ENCODE results near the gene CDC25C.

The CDC25C gene

GRCh38 chr5:138353560-138354080, 22.0 kb upstream of the CDC25C start:
- Mint-ChIP-seq H3K9me3 (peaks cover 8% of the 10 kb centered on the region), H3K36me3 (peaks cover 27% of the 10 kb centered on the region), H3K4me3 (peak overlapping the region; percentile 84), H3K27ac (peak overlapping the region; percentile 95), H3K4me1 (peaks cover 40% of the 10 kb centered on the region), H3K27me3 (peaks cover 3% of the 10 kb centered on the region)
- DNase-seq = no peak
- CTCF ChIA-PET = interaction anchor here (0.6 to 6.7 kb wide), 20 partner anchors 9 to 222 kb away, joined by 3 to 209 read pairs (median 5); partner anchors contain the start of genes BRD8, CDC23, CDC25C and ETF1

GRCh38 chr5:138352722-138353559, 21.3 kb upstream of the CDC25C start:
- H3K36me3 Mint-ChIP-seq = peaks cover 29% of the 10 kb centered on the region
- CTCF ChIA-PET = interaction anchor here (0.6 to 6.7 kb wide), 30 partner anchors 8 to 464 kb away, joined by 3 to 209 read pairs (median 4); partner anchors contain the start of genes BRD8, CDC23, CDC25C and ETF1
- H3K27ac Mint-ChIP-seq = peak overlapping the region; percentile 95
- peaks cover 40% of the 10 kb centered on the region for H3K4me1 Mint-ChIP-seq
- peaks cover 3% of the 10 kb centered on the region for H3K27me3 Mint-ChIP-seq
- DNase-seq = peak; percentile 83
- H3K4me3 Mint-ChIP-seq = peak overlapping the region; percentile 84
- H3K9me3 Mint-ChIP-seq = peaks cover 8% of the 10 kb centered on the region

- Mint-ChIP-seq H3K27me3 (peaks cover 3% of the 10 kb centered on the region), H3K27ac (peak within 1 kb of the TSS; percentile 95), H3K9me3 (peaks cover 8% of the 10 kb centered on the region), H3K36me3 (peaks cover 34% of the 10 kb centered on the region), H3K4me3 (peak within 1 kb of the TSS; percentile 84), H3K4me1 (peaks cover 40% of the 10 kb centered on the region)
- CTCF ChIA-PET = interaction anchor here (0.7 to 6.7 kb wide), 24 partner anchors 15 to 463 kb away, joined by 3 to 209 read pairs (median 4); partner anchors contain the start of genes BRD8, CDC23, CDC25C and FAM53C
- DNase-seq = peak; percentile 89
Measured at GRCh38 chr5:138352071-138352721, 20.6 kb upstream of the CDC25C start, which contains the start of gene KDM3B. Gene KDM3B, plus strand, starts transcription at chr5:138352685. Its CDS starts 111 bp downstream, at chr5:138352796.

GRCh38 chr5:138351517-138351916, 19.9 kb upstream of the CDC25C start:
- no peak for DNase-seq
- peak overlapping the region; percentile 76 for H3K27ac Mint-ChIP-seq
- peaks cover 3% of the 10 kb centered on the region for H3K27me3 Mint-ChIP-seq
- H3K4me1 Mint-ChIP-seq = peaks cover 40% of the 10 kb centered on the region
- peak overlapping the region; percentile 68 for H3K4me3 Mint-ChIP-seq
- CTCF ChIA-PET = interaction anchor here (0.7 to 6.7 kb wide), 12 partner anchors 14 to 171 kb away, joined by 3 to 209 read pairs (median 4); partner anchors contain the start of genes BRD8, CDC23, CDC25C and FAM53C
- H3K36me3 Mint-ChIP-seq = peaks cover 39% of the 10 kb centered on the region
- peaks cover 8% of the 10 kb centered on the region for H3K9me3 Mint-ChIP-seq

- DNase-seq = no peak
- CTCF ChIA-PET = interaction anchor here (1.0 to 6.7 kb wide), 8 partner anchors 14 to 171 kb away, joined by 3 to 209 read pairs (median 14); partner anchors contain the start of genes BRD8, CDC23, CDC25C and FAM53C
- Mint-ChIP-seq H3K36me3 (peaks cover 40% of the 10 kb centered on the region), H3K27me3 (peaks cover 3% of the 10 kb centered on the region), H3K9me3 (peaks cover 8% of the 10 kb centered on the region), H3K27ac (peak overlapping the region; percentile 76), H3K4me3 (no peak overlapping the region), H3K4me1 (peaks cover 37% of the 10 kb centered on the region)
Measured at GRCh38 chr5:138351056-138351455, 19.5 kb upstream of the CDC25C start.

GRCh38 chr5:138350563-138350890, 18.9 kb upstream of the CDC25C start:
- H3K27me3 Mint-ChIP-seq = peaks cover 3% of the 10 kb centered on the region
- H3K36me3 Mint-ChIP-seq = peaks cover 44% of the 10 kb centered on the region
- DNase-seq = no peak
- CTCF ChIA-PET = interaction anchor here (0.7 to 6.7 kb wide), 4 partner anchors 13 to 33 kb away, joined by 3 to 209 read pairs (median 12); partner anchors contain the start of genes CDC25C and FAM53C
- peaks cover 8% of the 10 kb centered on the region for H3K9me3 Mint-ChIP-seq
- peaks cover 33% of the 10 kb centered on the region for H3K4me1 Mint-ChIP-seq
- H3K4me3 Mint-ChIP-seq = no peak overlapping the region
- no peak overlapping the region for H3K27ac Mint-ChIP-seq

GRCh38 chr5:138349852-138350562, 18.4 kb upstream of the CDC25C start:
- peaks cover 3% of the 10 kb centered on the region for H3K27me3 Mint-ChIP-seq
- H3K27ac Mint-ChIP-seq = no peak overlapping the region
- peaks cover 8% of the 10 kb centered on the region for H3K9me3 Mint-ChIP-seq
- H3K4me1 Mint-ChIP-seq = peaks cover 28% of the 10 kb centered on the region
- no peak overlapping the region for H3K4me3 Mint-ChIP-seq
- CTCF ChIA-PET = interaction anchor here (0.7 to 6.7 kb wide), 2 partner anchors 13 to 19 kb away, joined by 3 to 209 read pairs; partner anchors contain the start of genes CDC25C and FAM53C
- DNase-seq = no peak
- H3K36me3 Mint-ChIP-seq = peaks cover 46% of the 10 kb centered on the region

- Mint-ChIP-seq H3K9me3 (peaks cover 4% of the 10 kb centered on the region), H3K36me3 (peaks cover 49% of the 10 kb centered on the region), H3K4me3 (no peak overlapping the region), H3K4me1 (peaks cover 11% of the 10 kb centered on the region), H3K27me3 (no peaks in the 10 kb centered on the region), H3K27ac (peak overlapping the region; percentile 33)
- CTCF ChIA-PET = interaction anchor here (0.8 kb wide), 1 partner anchor 8 kb away, joined by 4 read pairs; the partner anchor contains the start of gene FAM53C
- DNase-seq = no peak
Measured at GRCh38 chr5:138346889-138347288, 15.3 kb upstream of the CDC25C start.

- CTCF ChIA-PET = interaction anchor here (1.3 kb wide), 1 partner anchor 9 kb away, joined by 5 read pairs; no protein-coding TSS in a partner anchor
- no peaks in the 10 kb centered on the region for H3K9me3 Mint-ChIP-seq
- H3K4me1 Mint-ChIP-seq = peaks cover 15% of the 10 kb centered on the region
- no peaks in the 10 kb centered on the region for H3K27me3 Mint-ChIP-seq
- no peak for DNase-seq
- no peak overlapping the region for H3K27ac Mint-ChIP-seq
- no peak overlapping the region for H3K4me3 Mint-ChIP-seq
- peaks cover 50% of the 10 kb centered on the region for H3K36me3 Mint-ChIP-seq
Measured at GRCh38 chr5:138344887-138345622, 13.5 kb upstream of the CDC25C start.

- H3K27me3 Mint-ChIP-seq = peaks cover 1% of the 10 kb centered on the region
- H3K36me3 Mint-ChIP-seq = peaks cover 22% of the 10 kb centered on the region
- CTCF ChIA-PET = interaction anchor here (13.2 kb wide), 1 partner anchor 12 kb away, joined by 209 read pairs; the partner anchor contains the start of gene KDM3B
- H3K9me3 Mint-ChIP-seq = no peaks in the 10 kb centered on the region
- no peak for DNase-seq
- peak overlapping the region; percentile 92 for H3K4me3 Mint-ChIP-seq
- no peak overlapping the region for H3K27ac Mint-ChIP-seq
- H3K4me1 Mint-ChIP-seq = peaks cover 39% of the 10 kb centered on the region
Measured at GRCh38 chr5:138340008-138340407, 8.4 kb upstream of the CDC25C start.

GRCh38 chr5:138339464-138339863, 7.9 kb upstream of the CDC25C start:
- CTCF ChIA-PET = interaction anchor here (13.2 kb wide), 1 partner anchor 13 kb away, joined by 209 read pairs; the partner anchor contains the start of gene KDM3B
- Mint-ChIP-seq H3K36me3 (peaks cover 17% of the 10 kb centered on the region), H3K4me3 (peak overlapping the region; percentile 92), H3K9me3 (no peaks in the 10 kb centered on the region), H3K4me1 (peaks cover 39% of the 10 kb centered on the region), H3K27ac (peak overlapping the region; percentile 90), H3K27me3 (peaks cover 3% of the 10 kb centered on the region)
- DNase-seq = no peak

- no peaks in the 10 kb centered on the region for H3K9me3 Mint-ChIP-seq
- H3K27ac Mint-ChIP-seq = peak overlapping the region; percentile 90
- H3K36me3 Mint-ChIP-seq = peaks cover 13% of the 10 kb centered on the region
- H3K4me1 Mint-ChIP-seq = peaks cover 39% of the 10 kb centered on the region
- DNase-seq = no peak
- peaks cover 3% of the 10 kb centered on the region for H3K27me3 Mint-ChIP-seq
- CTCF ChIA-PET = interaction anchor here (1.0 to 13.2 kb wide), 2 partner anchors 8 to 13 kb away, joined by 4 to 209 read pairs; partner anchors contain the start of gene KDM3B
- H3K4me3 Mint-ChIP-seq = peak overlapping the region; percentile 92
Measured at GRCh38 chr5:138339091-138339456, 7.5 kb upstream of the CDC25C start.
